ENCODE measurements around the gene C3AR1.

DNA sequence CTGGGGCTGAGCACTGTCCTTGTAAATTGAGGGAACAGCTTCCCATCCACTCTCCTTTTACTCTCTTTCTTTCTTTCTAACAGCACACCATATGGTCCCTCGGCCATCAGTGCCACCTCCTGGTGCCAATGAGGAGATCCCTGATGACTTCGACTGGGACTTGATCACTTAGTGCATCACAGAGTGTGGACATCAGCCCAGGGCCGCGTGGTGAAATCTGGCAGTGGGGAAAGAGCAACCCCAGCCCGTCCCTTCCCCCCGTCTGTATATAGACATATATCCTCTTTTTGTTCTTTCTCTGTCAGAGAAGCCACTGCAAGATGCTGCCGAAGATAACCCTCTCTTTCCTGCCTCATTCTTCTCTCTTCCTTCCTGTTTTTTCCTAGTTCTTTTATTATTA is 13.5 kb downstream of the C3AR1 start:
- TF ChIP-seq, protein P1, sequence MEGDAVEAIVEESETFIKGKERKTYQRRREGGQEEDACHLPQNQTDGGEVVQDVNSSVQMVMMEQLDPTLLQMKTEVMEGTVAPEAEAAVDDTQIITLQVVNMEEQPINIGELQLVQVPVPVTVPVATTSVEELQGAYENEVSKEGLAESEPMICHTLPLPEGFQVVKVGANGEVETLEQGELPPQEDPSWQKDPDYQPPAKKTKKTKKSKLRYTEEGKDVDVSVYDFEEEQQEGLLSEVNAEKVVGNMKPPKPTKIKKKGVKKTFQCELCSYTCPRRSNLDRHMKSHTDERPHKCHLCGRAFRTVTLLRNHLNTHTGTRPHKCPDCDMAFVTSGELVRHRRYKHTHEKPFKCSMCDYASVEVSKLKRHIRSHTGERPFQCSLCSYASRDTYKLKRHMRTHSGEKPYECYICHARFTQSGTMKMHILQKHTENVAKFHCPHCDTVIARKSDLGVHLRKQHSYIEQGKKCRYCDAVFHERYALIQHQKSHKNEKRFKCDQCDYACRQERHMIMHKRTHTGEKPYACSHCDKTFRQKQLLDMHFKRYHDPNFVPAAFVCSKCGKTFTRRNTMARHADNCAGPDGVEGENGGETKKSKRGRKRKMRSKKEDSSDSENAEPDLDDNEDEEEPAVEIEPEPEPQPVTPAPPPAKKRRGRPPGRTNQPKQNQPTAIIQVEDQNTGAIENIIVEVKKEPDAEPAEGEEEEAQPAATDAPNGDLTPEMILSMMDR (optimal IDR thresholded peaks at IDR 0.05 in 1 of 3, IDR thresholded peaks at IDR 0.05 in 1 of 3, conservative IDR thresholded peaks at IDR 0.05 in 1 of 3; ENCODE audit: extremely low read depth in 1 of 3, insufficient read depth in 2 of 3, low read length in 3 of 3) = no peak
- TF ChIP-seq EZH2 (IDR thresholded peaks at IDR 0.05; ENCODE audit: low read length) = no peak

Measured in keratinocyte (primary cell).